Effector memory CD4-positive, alpha-beta T cell (primary cell): ENCODE data around the gene ERBB2.
A peak's percentile ranks its signal among the peaks of the same experiment; 100 is the strongest.

Experiments used
- DNase-seq, 3 donors: peaks; one replicate each; pipeline ENCODE4 v3.0.0-alpha.2; 2020
- H3K27ac ChIP-seq: 2 replicates; pipeline ENCODE4 v1.7.0; 2013; ENCODE audit warnings: mild to moderate bottlenecking, low read length, moderate library complexity; ENCODE audit not compliant: insufficient read depth, poor library complexity, severe bottlenecking
- H3K27me3 ChIP-seq: replicated peaks from 2 replicates; pipeline ENCODE4 v1.7.0; 2013; ENCODE audit warnings: mild to moderate bottlenecking, low read length; ENCODE audit not compliant: insufficient read depth, control insufficient read depth, poor library complexity, severe bottlenecking
- H3K36me3 ChIP-seq: 2 replicates; pipeline ENCODE4 v1.7.0; 2013; ENCODE audit warnings: mild to moderate bottlenecking, low read length, moderate library complexity; ENCODE audit not compliant: control insufficient read depth, insufficient read depth
- H3K4me1 ChIP-seq: 2 replicates; pipeline ENCODE4 v1.7.0; 2013; ENCODE audit warnings: low read length, mild to moderate bottlenecking; ENCODE audit not compliant: control insufficient read depth, insufficient read depth, poor library complexity, severe bottlenecking
- H3K4me3 ChIP-seq: 2 replicates; pipeline ENCODE4 v1.7.0; 2013; ENCODE audit warnings: low read length, low read depth, mild to moderate bottlenecking; ENCODE audit not compliant: insufficient read depth, poor library complexity, severe bottlenecking
- H3K9me3 ChIP-seq: 2 replicates; pipeline ENCODE4 v1.7.0; 2013; ENCODE audit warnings: mild to moderate bottlenecking, low read length, moderate library complexity; ENCODE audit not compliant: control insufficient read depth
- total RNA-seq, 3 donors: gene quantifications; one replicate each; lab custom pipeline; 2026; lab: John Stamatoyannopoulos, UW

Gene ERBB2
- total RNA-seq = 2.9 to 8.5 (median 3.9) reads per million in 3 donors

- Histone ChIP-seq H3K36me3 (no peaks in the 10 kb centered on the region), H3K27me3 (peaks cover 27% of the 10 kb centered on the region), H3K27ac (no peak within 1 kb of the TSS), H3K9me3 (no peaks in the 10 kb centered on the region), H3K4me1 (peaks cover 4% of the 10 kb centered on the region), H3K4me3 (no peak within 1 kb of the TSS)
- DNase-seq = no peak
These were observed at the start of gene ERBB2 for GRCh38 chr17:39699818-39700147. Gene ERBB2 (plus strand): TSS chr17:39700064. CDS start chr17:39700239, 175 bp downstream.

DNA sequence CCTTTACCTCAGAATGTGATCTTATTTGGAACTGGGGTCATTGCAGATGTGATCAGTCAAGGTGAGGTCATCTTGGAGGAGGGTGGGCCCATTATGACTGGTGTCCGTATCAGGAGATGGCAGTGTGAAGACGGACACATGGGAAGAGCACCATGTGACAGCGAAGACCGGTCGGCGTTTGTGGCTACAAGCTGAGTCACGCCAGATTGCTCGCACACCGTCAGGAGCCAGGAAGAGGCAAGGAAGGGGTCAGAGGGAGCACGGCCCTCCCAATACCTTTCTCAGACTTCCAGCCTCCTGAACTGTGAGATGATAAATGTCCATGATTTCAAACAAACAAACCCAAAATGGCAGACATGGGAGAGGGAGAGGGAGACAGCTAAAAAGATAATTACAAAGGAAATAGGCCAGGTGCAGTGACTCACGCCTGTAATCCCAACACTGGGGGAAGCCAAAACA is 49.7 kb upstream of the ERBB2 start:
- H3K9me3 ChIP-seq = no peaks in the 10 kb centered on the region
- H3K27ac ChIP-seq = no peak overlapping the region
- no peak for DNase-seq
- H3K36me3 ChIP-seq = peaks cover 3% of the 10 kb centered on the region
- no peaks in the 10 kb centered on the region for H3K27me3 ChIP-seq
- no peaks in the 10 kb centered on the region for H3K4me1 ChIP-seq
- H3K4me3 ChIP-seq = no peak overlapping the region

- H3K27ac ChIP-seq = no peak overlapping the region
- no peak for DNase-seq
- H3K36me3 ChIP-seq = peaks cover 10% of the 10 kb centered on the region
- no peaks in the 10 kb centered on the region for H3K4me1 ChIP-seq
- H3K9me3 ChIP-seq = no peaks in the 10 kb centered on the region
- no peak overlapping the region for H3K4me3 ChIP-seq
- no peaks in the 10 kb centered on the region for H3K27me3 ChIP-seq
These were observed 47.8 kb upstream of the ERBB2 start for GRCh38 chr17:39651923-39652586.

GRCh38 chr17:39652587-39653315 is 47.1 kb upstream of the ERBB2 start:
- H3K27ac ChIP-seq = no peak overlapping the region

GRCh38 chr17:39653316-39653661 is 46.6 kb upstream of the ERBB2 start:
- H3K27me3 ChIP-seq = no peaks in the 10 kb centered on the region
- no peak overlapping the region for H3K4me3 ChIP-seq
- H3K36me3 ChIP-seq = peaks cover 16% of the 10 kb centered on the region
- no peaks in the 10 kb centered on the region for H3K4me1 ChIP-seq
- DNase-seq = no peak
- no peak overlapping the region for H3K27ac ChIP-seq
- no peaks in the 10 kb centered on the region for H3K9me3 ChIP-seq

More at GRCh38 chr17:39652587-39653315, 47.1 kb upstream of the ERBB2 start:
- no peaks in the 10 kb centered on the region for H3K9me3 ChIP-seq
- H3K4me1 ChIP-seq = no peaks in the 10 kb centered on the region
- no peak overlapping the region for H3K4me3 ChIP-seq
- peaks cover 11% of the 10 kb centered on the region for H3K36me3 ChIP-seq
- no peaks in the 10 kb centered on the region for H3K27me3 ChIP-seq
- DNase-seq = no peak

DNA sequence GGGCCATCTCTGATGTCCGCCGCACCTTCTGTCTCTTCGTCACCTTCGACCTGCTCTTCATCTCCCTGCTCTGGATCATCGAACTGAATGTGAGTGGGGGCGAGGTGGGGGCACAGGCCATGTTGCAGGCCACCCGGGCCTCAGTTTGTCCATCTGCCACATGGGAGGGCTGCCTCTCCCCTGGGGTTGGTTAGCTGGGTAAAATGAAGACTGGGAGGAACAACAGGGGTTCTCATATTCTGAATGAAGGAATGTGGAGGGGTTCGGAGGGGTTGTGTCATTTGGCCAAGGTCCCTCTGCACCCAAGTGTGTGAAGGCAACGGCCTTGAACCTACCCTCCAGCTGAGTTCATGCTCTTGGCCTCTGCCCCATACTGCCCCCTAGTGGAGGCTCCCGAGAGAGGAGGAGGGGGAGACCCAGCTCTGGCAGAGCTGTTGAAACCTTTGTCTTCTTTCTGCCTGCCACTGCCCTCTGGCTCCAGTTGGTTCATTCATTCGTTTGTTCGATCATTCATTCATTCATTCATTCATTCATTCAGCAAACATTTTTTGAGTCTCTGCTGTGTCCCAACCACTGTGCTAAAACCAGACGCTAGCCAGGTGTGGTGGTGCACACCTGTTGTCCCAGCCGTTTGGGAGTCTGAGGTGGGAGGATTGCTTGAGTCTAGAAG is 46.1 kb upstream of the ERBB2 start:
- H3K36me3 ChIP-seq = peaks cover 21% of the 10 kb centered on the region
- no peak overlapping the region for H3K27ac ChIP-seq
- H3K9me3 ChIP-seq = no peaks in the 10 kb centered on the region
- peak; percentile 58 to 70 (median 64) for DNase-seq
- H3K27me3 ChIP-seq = no peaks in the 10 kb centered on the region
- H3K4me1 ChIP-seq = no peaks in the 10 kb centered on the region
- H3K4me3 ChIP-seq = no peak overlapping the region

GRCh38 chr17:39655105-39655504 is 44.8 kb upstream of the ERBB2 start:
- Histone ChIP-seq H3K27ac (no peak overlapping the region), H3K9me3 (no peaks in the 10 kb centered on the region), H3K4me1 (no peaks in the 10 kb centered on the region), H3K36me3 (peaks cover 30% of the 10 kb centered on the region), H3K4me3 (no peak overlapping the region), H3K27me3 (no peaks in the 10 kb centered on the region)
- no peak for DNase-seq

DNA sequence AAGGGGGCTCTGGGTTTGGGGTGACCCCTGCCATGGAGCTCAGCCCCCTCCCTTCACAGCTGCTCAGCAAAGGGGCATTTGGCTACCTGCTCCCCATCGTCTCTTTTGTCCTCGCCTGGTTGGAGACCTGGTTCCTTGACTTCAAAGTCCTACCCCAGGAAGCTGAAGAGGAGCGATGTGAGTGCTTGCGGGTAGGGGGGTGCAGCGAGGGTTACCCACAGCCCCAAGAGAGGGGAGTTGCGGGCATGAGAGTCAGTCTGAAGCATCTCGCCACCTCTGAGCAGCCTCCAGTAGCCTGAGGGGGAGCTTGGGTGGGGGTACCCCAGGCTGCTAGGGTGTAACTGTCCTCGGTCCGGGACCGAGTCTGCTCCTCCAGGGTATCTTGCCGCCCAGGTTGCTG is 41.5 kb upstream of the ERBB2 start:
- H3K36me3 ChIP-seq = peaks cover 58% of the 10 kb centered on the region
- H3K27ac ChIP-seq = no peak overlapping the region
- no peak overlapping the region for H3K4me3 ChIP-seq
- H3K27me3 ChIP-seq = no peaks in the 10 kb centered on the region
- no peaks in the 10 kb centered on the region for H3K9me3 ChIP-seq
- H3K4me1 ChIP-seq = no peaks in the 10 kb centered on the region
- DNase-seq = no peak

- Histone ChIP-seq H3K27me3 (no peaks in the 10 kb centered on the region), H3K27ac (no peak overlapping the region), H3K36me3 (peaks cover 58% of the 10 kb centered on the region), H3K9me3 (no peaks in the 10 kb centered on the region), H3K4me1 (no peaks in the 10 kb centered on the region), H3K4me3 (no peak overlapping the region)
- no peak for DNase-seq
These were observed 41.1 kb upstream of the ERBB2 start for GRCh38 chr17:39658760-39659159.
